Stomach (tissue), 9 donors: ENCODE results near the gene OSBPL6. TPM values are rescaled to one million over a fixed set of nuclear protein-coding genes. Genes with fewer than 3 reads are reported as not detected.
A peak's percentile ranks its signal among the peaks of the same experiment; 100 is the strongest.
"Not testable (repeated sequence)": the region's sequence is repeated elsewhere in the genome, so short reads cannot be mapped to it uniquely, and the experiment has no call there.

Source experiments
- DNase-seq, 2 donors: peaks; one replicate each; pipeline versions ENCODE4 v3.0.0 to v3.0.0-alpha.2; 2013 to 2019
- H3K27ac ChIP-seq, 5 donors: fragments of 200-600 bp in 4 of 5; sonication (generic) in 4 of 5; one replicate each; pipeline ENCODE4 v1.5.1; 2013 to 2019; ENCODE audit warnings: mild to moderate bottlenecking in 1 of 5, moderate library complexity in 1 of 5
- H3K27me3 ChIP-seq, 3 donors: fragments of 200-600 bp; sonication (generic); one replicate each; pipeline ENCODE4 v1.5.1; 2017 to 2019; ENCODE audit warnings: mixed run types in 1 of 3
- H3K36me3 ChIP-seq, 4 donors: fragments of 200-600 bp; sonication (generic); 1 replicate in 3 of 4; 2 replicates in 1 of 4; pipeline ENCODE4 v1.5.1; 2016 to 2019
- H3K4me1 ChIP-seq, 4 donors: fragments of 200-600 bp; sonication (generic); one replicate each; pipeline ENCODE4 v1.5.1; 2016 to 2019
- H3K4me3 ChIP-seq, 4 donors: fragments of 200-600 bp; sonication (generic) in 3 of 4; one replicate each; pipeline ENCODE4 v1.5.1; 2016 to 2019; ENCODE audit warnings: mild to moderate bottlenecking in 1 of 4
- H3K9me3 ChIP-seq, 4 donors: fragments of 200-600 bp; sonication (generic); one replicate each; pipeline ENCODE4 v1.5.1; 2016 to 2019
- EP300 ChIP-seq: sonication (generic); formaldehyde crosslinking; IDR thresholded peaks from one replicate; pipeline ENCODE4 v1.6.1; 2017; ENCODE audit warnings: antibody characterized with exemption
- POLR2A ChIP-seq, 4 donors: fragments of 450-650 bp; IDR thresholded peaks; one replicate each; pipeline ENCODE4 v1.6.1; 2016; ENCODE audit warnings: antibody characterized with exemption in 4 of 4, control low read depth in 2 of 4, mild to moderate bottlenecking in 1 of 4, moderate library complexity in 1 of 4
- POLR2AphosphoS5 ChIP-seq, 3 donors: sonication (generic); formaldehyde crosslinking; IDR thresholded peaks; one replicate each; pipeline ENCODE4 v1.6.1; 2016; ENCODE audit warnings: antibody characterized with exemption in 3 of 3
- WGBS, 5 donors: extraction: QIAGEN DNeasy Blood & Tissue Kit in 3 of 5; methylation state at CpG; one replicate each; pipeline versions ENCODE4 v1.1.5 to v1.1.7; 2013 to 2018; 5-methylcytosine and 5-hydroxymethylcytosine counted together
- intact Hi-C: fragments of 100-400 bp; cut with DNase I; formaldehyde crosslinking; loops from one replicate; pipeline ENCODE4 v1.15.1; 2023; ENCODE audit warnings: low total_unique reads
- polyA plus RNA-seq, 3 donors: library from polyadenylated mRNA; stranded (reverse); fragments of 200-250 nt; gene quantifications; one replicate each; pipeline ENCODE4 v1.2.3, GENCODE V29; 2013
- total RNA-seq, 5 donors: library from RNA; depleted of rRNA; stranded (reverse); fragments of >200 nt; gene quantifications; one replicate each; pipeline versions ENCODE4 v1.1.0 to v1.2.3, GENCODE V29; 2014 to 2016
- TF ChIP-seq, protein P1 (sequence below), 7 experiments: fragments of 450-650 bp in 4 of 7; fragments of 200-600 bp in 3 of 7; sonication (generic) in 3 of 7; IDR thresholded peaks; one replicate each; pipeline ENCODE4 v1.5.1; 2016 to 2019; ENCODE audit warnings: antibody characterized with exemption in 7 of 7, control low read depth in 2 of 7, mild to moderate bottlenecking in 1 of 7
- donor health status: healthy with polysubstance abuse.
- donor health status: Bipolar disorder and iron deficiency.
- donor health status: healthy.

The OSBPL6 gene
- total and polyA plus RNA-seq, 8 donors, result 0.29 to 77.6 (median 0.98) TPM

- no peaks in the 10 kb centered on the region for H3K4me1 ChIP-seq
- H3K4me3 ChIP-seq, result no peak overlapping the region
- 61 to 68% (median 62%) methylated on average over 4 of the region's 4 CpGs for WGBS, 5 donors
- no peaks in the 10 kb centered on the region for H3K9me3 ChIP-seq
- intact Hi-C loops, result no loop called here
- H3K36me3 ChIP-seq, result no peaks in the 10 kb centered on the region
- TF ChIP-seq POLR2AphosphoS5 (IDR thresholded peaks at IDR 0.05) (no peak), EP300 (no peak), POLR2A (IDR thresholded peaks at IDR 0.05) (no peak)
- TF ChIP-seq, protein P1, sequence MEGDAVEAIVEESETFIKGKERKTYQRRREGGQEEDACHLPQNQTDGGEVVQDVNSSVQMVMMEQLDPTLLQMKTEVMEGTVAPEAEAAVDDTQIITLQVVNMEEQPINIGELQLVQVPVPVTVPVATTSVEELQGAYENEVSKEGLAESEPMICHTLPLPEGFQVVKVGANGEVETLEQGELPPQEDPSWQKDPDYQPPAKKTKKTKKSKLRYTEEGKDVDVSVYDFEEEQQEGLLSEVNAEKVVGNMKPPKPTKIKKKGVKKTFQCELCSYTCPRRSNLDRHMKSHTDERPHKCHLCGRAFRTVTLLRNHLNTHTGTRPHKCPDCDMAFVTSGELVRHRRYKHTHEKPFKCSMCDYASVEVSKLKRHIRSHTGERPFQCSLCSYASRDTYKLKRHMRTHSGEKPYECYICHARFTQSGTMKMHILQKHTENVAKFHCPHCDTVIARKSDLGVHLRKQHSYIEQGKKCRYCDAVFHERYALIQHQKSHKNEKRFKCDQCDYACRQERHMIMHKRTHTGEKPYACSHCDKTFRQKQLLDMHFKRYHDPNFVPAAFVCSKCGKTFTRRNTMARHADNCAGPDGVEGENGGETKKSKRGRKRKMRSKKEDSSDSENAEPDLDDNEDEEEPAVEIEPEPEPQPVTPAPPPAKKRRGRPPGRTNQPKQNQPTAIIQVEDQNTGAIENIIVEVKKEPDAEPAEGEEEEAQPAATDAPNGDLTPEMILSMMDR (IDR thresholded peaks at IDR 0.05), result no peak
- H3K27me3 ChIP-seq, result no peaks in the 10 kb centered on the region
- no peak overlapping the region for H3K27ac ChIP-seq
- DNase-seq, result peak in 1 of 2 donors; percentile 14
These were observed 30.9 kb upstream of the OSBPL6 start for GRCh38 chr2:178163395-178163794.

GRCh38 chr2:178163911-178164310 is 30.4 kb upstream of the OSBPL6 start:
- Histone ChIP-seq H3K4me1 (no peaks in the 10 kb centered on the region), H3K27ac (no peak overlapping the region), H3K27me3 (no peaks in the 10 kb centered on the region), H3K9me3 (no peaks in the 10 kb centered on the region), H3K4me3 (no peak overlapping the region), H3K36me3 (no peaks in the 10 kb centered on the region)
- 0 to 89% (median 55%) methylated on average over 1 of the region's 1 CpG for WGBS, 5 donors
- intact Hi-C loops, result no loop called here
- no peak for DNase-seq
- TF ChIP-seq POLR2A (IDR thresholded peaks at IDR 0.05) (no peak), POLR2AphosphoS5 (IDR thresholded peaks at IDR 0.05) (no peak), EP300 (no peak)
- TF ChIP-seq, protein P1 (IDR thresholded peaks at IDR 0.05), result no peak

- Histone ChIP-seq H3K4me1 (no peaks in the 10 kb centered on the region), H3K4me3 (no peak overlapping the region), H3K27ac (no peak overlapping the region), H3K36me3 (no peaks in the 10 kb centered on the region), H3K9me3 (no peaks in the 10 kb centered on the region), H3K27me3 (no peaks in the 10 kb centered on the region)
- intact Hi-C loops, result no loop called here
- DNase-seq, result no peak
- WGBS, 5 donors, result 90 to 97% (median 93%) methylated on average over 1 of the region's 1 CpG
- no peak for TF ChIP-seq POLR2A (IDR thresholded peaks at IDR 0.05)
- TF ChIP-seq, protein P1 (IDR thresholded peaks at IDR 0.05), result no peak
These were observed 20.7 kb upstream of the OSBPL6 start for GRCh38 chr2:178173657-178174056.

GRCh38 chr2:178177066-178177679 is 17.1 kb upstream of the OSBPL6 start:
- TF ChIP-seq POLR2A (IDR thresholded peaks at IDR 0.05) (no peak), EP300 (no peak), POLR2AphosphoS5 (IDR thresholded peaks at IDR 0.05) (no peak)
- TF ChIP-seq, protein P1 (IDR thresholded peaks at IDR 0.05), result no peak
- WGBS, 5 donors, result 76 to 94% (median 86%) methylated on average over 1 of the region's 1 CpG
- H3K27me3 ChIP-seq, result no peaks in the 10 kb centered on the region

DNA sequence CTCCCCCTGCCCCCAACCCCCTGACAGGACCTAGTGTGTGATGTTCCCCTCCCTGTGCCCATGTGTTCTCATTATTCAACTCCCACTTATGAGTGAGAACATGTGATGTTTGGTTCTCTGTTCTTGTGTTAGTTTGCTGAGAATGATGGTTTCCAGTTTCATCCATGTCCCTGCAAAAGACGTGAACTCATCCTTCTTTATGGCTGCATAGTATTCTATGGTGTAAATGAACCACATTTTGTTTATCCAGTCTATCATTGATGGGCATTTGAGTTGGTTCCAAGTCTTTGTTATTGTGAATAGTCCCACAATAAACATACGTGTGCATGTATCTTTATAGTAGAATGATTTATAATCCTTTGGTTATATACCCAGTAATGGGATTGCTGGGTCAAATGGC is 13.7 kb upstream of the OSBPL6 start:
- H3K4me3 ChIP-seq, H3K36me3 ChIP-seq, H3K27ac ChIP-seq, intact Hi-C loops, H3K4me1 ChIP-seq, H3K27me3 ChIP-seq, DNase-seq, H3K9me3 ChIP-seq: not testable (repeated sequence)
- 86 to 92% (median 89%) methylated on average over 2 of the region's 2 CpGs for WGBS, 5 donors

More at GRCh38 chr2:178177066-178177679, 17.1 kb upstream of the OSBPL6 start:
- Histone ChIP-seq H3K4me1 (no peaks in the 10 kb centered on the region), H3K9me3 (no peaks in the 10 kb centered on the region), H3K4me3 (no peak overlapping the region), H3K36me3 (no peaks in the 10 kb centered on the region), H3K27ac (no peak overlapping the region)
- DNase-seq, result no peak
- intact Hi-C loops, result no loop called here
